GM12875 (cell line): ENCODE results near the gene MYCBP.

ENCODE experiments used
- H3K4me3 ChIP-seq: one replicate; pipeline ENCODE4 v1.5.1; 2011; ENCODE audit warnings: low read depth, low read length, control low read depth
- CTCF ChIP-seq: IDR thresholded peaks from 2 replicates; pipeline ENCODE4 v1.5.1; 2011; ENCODE audit warnings: low read depth, mild to moderate bottlenecking, control low read depth, inconsistent platforms, low read length, moderate library complexity, borderline replicate concordance; ENCODE audit not compliant: insufficient read depth

Gene MYCBP

GRCh38 chr1:38826262-38826661 is 46.9 kb downstream of the MYCBP start:
- H3K4me3 ChIP-seq = no peak overlapping the region
- no peak for TF ChIP-seq CTCF

DNA sequence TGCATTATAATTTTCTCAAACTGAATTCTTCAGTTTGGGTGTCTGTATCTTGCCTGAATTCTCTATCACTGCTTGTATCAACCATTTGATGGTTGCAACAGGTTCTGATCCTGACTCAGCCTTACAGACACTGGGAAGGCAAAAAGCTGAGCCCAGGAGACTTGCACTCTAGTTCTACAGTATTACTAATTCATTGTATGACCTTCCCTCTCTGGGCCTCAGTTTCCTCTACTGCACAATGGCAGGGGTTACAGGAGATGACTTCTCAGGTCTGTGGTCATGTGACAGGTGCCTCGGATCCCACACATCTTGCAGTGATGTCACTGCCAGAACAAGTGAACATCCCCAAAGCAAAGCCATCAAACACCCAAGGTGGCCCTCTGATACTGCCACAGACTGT is 52.3 kb downstream of the MYCBP start:
- no peak for TF ChIP-seq CTCF
- H3K4me3 ChIP-seq = no peak overlapping the region

GRCh38 chr1:38819516-38819915 is 53.6 kb downstream of the MYCBP start:
- no peak for TF ChIP-seq CTCF
- no peak overlapping the region for H3K4me3 ChIP-seq

DNA sequence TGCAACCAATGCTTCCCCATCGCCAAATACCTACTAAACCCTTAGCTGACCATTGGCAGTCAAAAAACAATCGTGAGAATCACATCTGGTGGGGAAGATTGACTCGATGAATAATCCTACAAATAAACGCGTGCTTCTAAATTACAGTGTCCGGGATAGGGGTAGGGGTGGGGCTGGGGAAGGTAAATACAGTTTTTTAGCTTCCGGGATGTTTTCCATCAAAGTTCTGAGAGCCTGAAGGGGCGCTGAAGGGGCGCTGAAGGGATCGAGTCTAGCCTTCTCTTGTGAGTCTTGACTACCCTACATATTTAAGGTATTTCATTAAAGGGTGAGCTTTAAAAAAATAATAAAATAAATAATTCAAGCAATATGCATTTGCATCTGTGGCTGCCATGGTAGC is 54.1 kb downstream of the MYCBP start:
- no peak for TF ChIP-seq CTCF
- no peak overlapping the region for H3K4me3 ChIP-seq

DNA sequence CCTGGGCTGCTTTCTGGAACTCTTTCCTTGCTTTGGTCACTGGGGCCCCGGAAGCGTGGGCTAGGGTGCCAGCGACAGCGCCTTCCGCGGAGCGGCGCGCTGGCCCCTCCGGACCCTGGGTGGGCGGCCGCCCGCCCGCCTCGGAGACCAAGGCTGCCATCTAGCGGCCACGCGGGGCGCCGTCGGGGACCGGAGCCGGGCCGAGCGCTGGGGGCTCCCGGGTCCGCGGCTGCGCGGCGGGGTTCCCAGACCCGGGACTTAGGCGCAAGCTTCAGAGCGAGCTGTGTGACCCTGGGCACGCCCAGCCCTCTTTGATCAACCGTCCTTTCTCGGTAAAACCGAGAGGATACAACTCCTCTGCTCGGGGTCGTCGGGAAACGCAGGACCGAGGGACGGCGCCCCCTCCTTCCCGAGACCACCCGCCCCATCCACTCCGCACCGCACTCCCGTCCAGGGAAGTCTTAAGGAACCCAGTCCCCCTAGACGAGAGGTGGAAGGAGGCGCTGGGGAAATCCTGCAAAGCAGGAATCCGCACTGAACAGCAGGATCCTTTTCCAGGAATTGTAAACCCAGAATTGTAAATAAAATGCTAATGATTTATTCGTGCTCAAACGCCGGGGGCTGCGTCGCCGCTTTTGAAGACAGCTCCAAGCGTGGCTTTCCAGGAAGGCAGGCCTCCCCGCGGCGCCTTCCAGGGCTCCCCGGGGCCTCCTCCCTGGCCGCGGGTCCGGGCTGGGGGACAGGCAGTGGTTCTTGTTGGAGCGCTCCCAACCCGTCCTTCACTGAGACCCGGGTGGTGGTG is 54.8 kb downstream of the MYCBP start:
- no peak overlapping the region for H3K4me3 ChIP-seq
- TF ChIP-seq CTCF = peak; percentile 90

DNA sequence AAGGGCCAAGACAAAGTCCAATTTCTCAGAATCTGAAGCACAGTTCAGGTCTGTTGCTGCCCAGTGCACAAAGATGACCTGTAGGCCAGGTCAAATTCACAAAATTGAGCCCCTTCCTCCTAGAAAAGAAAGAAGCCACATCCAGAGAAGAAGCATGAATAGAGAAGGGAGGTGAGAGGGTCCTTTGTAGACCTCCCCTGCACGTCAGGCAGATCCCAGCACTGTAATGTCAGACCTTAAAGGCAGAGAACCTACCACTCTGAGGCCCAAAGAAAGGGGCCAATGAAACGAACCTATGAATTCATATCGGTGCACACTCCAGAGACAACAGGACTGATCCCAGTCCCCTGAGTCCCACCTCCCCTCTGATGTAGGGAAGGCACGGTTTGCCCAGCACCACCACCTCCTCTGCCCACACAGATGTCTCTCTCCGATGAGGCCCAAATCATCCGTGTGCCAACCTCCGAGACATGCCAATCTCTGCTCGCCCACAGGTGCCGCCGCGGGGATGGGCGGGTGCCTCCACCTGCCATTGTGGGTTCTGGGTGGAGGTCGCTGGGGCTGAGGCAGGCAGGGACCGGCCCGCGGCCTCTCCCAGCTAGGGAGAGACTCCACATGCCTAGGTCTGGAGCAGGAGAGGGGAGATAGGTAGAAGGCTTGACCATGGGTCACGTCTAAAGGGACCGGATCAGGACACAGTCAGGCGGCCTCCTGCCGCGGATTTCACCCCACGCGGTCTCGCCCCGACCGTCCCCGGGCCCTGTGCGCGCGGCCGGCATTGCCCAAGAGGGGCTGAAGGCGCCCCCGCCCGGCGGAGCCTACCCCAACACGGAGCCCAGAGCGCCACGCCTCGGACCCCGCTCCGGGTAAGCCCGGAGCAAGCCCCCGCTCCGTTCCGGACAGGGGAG is 55.6 kb downstream of the MYCBP start:
- no peak overlapping the region for H3K4me3 ChIP-seq
- no peak for TF ChIP-seq CTCF
